ENCODE data around the gene C2orf15.
"Not testable (repeated sequence)": the region's sequence is repeated elsewhere in the genome, so short reads cannot be mapped to it uniquely, and the experiment has no call there.

Gene C2orf15

GRCh38 chr2:99141110-99142108, at the start of gene C2orf15:
Gene C2orf15 (plus strand): TSS chr2:99141707. CDS start chr2:99150559, 8,852 bp downstream.
- DNase-seq (ENCODE audit: low spot score) = peak; percentile 91

DNA sequence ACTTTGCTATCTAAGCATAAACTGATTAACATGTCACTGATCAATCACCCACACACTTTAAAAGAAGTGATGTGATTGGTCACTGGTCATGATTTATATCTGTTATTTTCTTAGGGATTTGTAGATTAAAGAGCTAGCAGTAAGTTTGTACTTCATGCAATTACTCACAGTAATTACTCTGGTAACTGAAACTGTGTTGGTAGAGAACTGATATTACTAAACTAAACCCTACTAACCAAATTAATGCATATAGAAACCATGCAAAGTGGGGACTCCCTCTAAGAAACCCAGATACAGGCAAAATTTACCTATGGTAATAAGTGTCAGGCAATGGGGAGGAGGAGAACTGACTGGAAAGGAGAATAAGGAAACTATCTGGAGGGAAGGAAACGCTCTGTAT, 44.8 kb upstream of the C2orf15 start:
- DNase-seq (ENCODE audit: low spot score) = no peak

DNA sequence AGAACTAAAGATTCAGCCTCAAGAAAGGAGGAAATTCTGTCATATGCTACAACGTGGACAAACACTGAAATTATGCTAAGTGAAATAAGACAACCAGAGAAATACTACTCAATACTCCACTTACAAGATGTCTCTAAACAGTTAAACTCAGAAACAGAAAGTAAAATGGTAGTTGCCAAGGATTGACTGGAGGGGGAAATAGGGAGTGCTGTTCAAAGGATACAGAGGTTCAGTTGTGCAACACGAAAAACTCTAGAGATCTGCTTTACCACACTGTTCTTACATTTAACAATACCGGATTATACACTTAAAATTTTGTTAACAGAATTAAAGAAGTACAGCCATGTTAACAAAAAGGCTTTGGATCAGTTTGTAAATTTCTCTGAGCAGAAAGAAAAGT, 39.8 kb upstream of the C2orf15 start:
- peak; percentile 15 for DNase-seq (ENCODE audit: low spot score)

DNA sequence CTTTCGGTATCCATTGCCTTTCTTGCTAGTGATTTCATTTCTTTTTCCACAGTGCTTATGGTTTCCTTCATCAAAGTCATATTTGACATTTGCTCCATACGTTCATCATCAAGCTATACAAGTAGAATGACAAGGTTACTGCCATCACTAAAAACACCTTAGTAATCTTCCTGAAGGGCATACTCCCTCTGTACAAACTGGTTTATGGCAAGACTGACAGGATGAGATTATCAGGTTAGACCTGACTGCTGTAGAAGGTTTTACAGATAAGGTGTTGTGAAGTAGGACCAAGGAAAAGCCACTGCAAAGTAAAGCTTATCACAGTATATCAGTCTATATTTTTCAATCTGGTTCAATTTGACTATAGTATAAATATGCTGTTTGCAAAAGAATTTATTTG, 37.5 kb upstream of the C2orf15 start:
- DNase-seq (ENCODE audit: low spot score) = no peak

DNA sequence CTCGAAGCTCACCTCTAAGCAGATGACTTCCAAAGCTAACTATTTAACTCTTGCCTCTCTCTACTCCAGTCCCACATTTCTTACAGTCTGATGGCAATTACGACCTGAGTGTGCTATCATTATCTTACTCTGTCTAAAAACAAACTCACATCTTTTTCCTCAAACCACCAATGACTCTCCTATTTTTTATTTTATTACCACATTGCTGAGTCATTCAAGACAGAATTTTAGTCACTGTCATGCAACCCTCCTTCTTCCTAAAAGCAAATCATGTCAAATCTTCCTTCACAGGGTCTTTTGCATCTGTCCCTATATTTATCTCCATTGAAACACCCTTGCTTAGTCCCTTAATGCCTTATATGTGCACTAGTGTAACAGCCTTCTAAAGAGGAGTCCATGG, 34.6 kb upstream of the C2orf15 start:
- DNase-seq (ENCODE audit: low spot score) = no peak

DNA sequence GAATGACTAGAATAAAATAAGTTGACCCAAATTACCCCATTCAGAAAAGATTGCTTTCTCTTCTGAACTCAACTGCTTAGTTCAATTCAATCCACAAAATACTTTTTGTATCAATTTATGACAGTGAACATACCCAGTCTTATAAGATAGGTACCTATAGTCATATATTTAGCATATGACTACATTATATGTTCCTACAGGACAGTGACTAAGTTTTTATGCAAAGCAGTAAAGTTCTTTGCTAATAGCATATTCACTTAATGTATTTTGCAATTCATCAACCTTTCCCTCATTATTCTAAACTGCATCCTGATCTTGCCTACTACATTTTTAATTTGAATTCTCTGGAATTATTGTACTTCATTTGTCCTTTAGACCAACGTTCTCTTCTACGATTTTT, 30.3 kb upstream of the C2orf15 start:
- DNase-seq (ENCODE audit: low spot score) = no peak

DNA sequence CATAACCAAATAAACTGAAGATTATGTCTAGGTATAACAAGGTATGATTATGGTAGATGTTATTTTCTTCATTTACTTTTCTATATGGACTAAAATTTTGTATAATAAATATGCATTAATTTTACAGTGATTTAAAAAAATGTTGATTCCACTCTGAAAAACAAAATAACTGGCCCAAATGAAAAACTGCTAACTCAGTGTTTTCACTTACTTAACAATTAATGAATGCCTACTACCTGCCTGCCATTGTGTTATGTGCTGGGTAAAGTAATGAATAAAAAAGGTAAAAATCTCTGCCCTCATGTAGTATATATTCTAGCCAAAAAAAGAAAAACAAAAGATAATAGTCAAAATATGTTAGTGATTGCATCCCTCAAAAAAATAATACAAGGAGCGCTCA, 29.6 kb upstream of the C2orf15 start:
- DNase-seq (ENCODE audit: low spot score) = no peak

DNA sequence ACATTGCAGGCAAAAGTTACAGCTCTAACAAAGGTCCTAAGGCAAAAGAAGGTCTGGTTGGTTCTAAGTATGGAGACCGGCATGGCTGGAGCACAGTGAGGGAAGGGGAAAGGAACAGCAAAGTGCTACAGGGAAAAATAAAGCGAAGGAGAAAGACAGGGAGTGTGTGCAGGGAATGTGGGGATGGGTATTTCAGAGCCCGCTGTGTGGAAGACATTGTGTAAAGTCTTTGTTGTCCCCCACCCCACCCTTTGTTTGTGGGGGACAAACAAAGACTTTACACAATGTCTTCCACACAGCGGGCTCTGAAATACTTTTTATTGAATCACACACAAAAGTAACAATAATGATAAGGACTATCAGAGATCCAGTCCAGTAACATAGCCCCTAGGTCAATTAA, 28.9 kb upstream of the C2orf15 start:
- DNase-seq (ENCODE audit: low spot score) = no peak

GRCh38 chr2:99127981-99128380, 13.5 kb upstream of the C2orf15 start:
- no peak for DNase-seq (ENCODE audit: low spot score)

GRCh38 chr2:99135044-99135556, 6.4 kb upstream of the C2orf15 start:
- not testable (repeated sequence) for DNase-seq (ENCODE audit: low spot score)

DNA sequence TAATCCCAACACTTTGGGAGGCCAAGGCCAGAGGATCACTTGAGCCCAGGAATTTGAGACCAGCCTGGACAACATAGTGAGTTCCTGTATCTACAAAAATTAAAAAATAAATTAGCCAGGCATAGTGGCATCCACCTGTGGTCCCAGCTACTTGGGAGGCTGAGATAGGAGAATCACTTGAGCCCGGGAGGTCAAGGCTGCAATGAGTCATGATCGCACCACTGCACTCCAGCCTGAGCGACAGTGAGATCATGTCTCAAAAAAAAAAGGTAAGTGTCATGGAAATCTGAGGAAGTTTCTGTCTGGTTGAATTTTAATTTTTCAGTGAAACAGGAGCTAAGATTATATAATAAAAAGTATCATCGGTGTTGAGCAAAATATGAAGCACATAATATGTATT, 2.5 kb upstream of the C2orf15 start:
- no peak for DNase-seq (ENCODE audit: low spot score)

DNA sequence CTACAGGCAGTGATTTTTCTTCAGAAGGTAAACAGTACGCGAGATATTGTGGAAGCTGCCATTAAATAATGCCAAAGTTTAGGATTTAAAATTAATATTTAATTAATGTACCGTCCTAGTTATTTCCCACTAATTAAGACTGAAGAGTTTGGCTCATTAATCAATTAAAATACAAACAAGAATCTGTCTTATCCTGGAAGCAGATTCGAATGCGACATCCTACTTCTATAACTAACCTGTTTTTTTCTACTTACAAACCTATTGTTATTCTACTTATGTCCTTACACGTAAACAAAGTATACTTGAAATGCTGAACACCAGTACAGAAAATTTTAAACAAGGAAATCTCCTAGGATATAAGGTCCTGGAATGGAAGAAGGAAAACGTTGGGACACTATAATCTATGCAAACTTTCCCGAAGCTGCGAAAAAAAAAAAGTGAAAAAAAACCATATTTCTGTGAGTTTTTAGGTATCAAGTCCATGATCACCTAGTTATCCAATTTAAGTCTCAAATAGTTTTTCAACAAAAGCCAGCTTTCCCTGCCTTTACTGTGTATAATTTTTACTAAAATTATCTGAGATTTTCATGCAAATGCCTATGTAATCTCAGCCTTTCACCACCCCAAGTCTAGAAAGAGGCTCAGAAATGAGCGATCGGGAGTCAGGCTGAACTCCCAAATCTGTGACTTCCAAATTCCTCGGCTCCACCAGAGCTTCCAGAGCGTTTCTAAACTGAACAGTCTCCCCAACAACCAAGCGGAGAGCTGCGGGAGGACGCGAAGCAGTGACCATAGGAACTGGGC, 1.2 kb upstream of the C2orf15 start:
- peak; percentile 31 for DNase-seq (ENCODE audit: low spot score)

- DNase-seq (ENCODE audit: low spot score) = no peak
Observed at GRCh38 chr2:99140860-99141109, 722 bp upstream of the C2orf15 start.

DNA sequence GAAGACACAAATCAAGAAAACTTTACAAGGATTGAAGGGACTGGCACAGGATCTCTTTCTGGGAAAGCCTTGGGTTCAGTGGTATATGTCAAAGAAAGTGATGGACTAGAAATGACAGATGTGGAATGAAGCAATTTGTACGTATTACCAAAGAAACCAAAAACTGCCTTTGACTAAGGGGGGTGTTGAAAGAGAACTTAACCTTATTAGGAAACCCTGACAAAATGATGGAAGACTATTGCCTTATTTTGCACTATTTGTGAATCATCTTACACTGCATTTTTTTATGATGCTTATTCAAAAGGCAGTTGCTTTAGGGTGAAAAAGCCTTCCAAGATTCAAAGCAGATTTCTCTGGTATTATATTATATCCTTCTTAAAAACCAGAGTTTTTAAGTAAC, 9.2 kb downstream of the C2orf15 start:
- DNase-seq (ENCODE audit: low spot score) = no peak

DNA sequence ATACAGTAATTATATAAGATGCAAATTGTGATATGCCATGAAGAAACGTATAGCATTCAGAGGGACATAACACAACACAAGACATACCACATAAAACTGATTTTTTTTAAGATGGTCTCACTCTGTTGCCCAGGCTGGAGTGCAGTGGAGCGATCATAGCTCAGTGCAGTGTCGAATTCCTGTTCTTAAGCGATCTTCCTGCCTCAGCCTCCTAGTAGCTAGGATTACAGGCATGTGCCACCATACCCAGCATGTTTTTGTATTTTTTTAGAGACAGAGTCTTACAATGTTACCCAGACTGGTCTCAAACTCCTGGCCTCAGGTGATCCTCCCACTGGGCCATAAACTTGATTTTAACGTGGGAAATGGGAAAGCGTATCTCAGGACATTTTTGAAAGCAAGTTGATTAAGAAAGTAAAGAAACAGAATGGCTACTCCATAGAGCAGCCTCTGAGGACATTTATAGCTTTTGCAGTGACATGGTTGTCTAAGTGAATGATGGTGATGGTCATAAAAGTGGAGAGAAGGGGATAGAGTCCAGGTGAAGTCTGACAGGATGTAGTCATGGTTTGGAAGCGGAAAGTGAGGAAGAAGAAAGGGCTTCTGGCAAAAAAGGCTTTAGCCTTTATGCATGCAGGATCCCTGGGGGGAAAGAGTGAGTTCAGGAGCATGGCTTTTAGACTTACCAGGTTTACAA, 10.8 kb downstream of the C2orf15 start:
- DNase-seq (ENCODE audit: low spot score) = no peak

DNA sequence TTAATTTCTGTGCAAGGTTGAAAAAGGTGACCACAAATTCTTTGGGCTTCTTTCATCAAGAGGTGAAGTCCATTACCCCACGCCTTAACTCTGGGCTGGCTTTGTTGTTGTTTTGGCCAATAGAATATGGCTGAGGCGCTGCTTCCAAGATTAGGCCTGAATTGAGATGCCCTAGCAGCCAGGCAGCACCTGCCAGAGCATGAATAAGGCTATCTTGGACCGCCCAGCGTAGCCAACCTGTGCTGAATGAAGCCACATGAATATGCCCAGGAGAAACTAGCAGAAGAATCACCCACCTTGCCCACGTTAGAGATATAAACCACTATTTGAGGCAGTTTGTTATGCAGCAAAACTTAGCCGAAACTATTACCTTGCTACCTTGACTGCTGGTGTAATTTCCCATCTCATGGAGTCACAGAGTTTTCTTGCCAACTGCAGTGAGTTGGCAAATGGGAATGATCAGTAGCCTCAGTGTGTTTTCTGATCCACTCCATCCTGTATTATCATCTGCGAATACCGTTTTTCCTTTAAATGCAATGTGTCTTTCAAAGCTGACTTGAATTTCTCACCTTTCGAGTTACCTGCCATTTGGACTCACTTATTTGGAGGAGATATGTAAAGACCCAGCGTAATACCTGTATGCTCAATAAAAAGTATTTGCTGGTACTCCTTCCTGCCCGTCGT, 12.6 kb downstream of the C2orf15 start:
- peak; percentile 33 for DNase-seq (ENCODE audit: low spot score)

DNA sequence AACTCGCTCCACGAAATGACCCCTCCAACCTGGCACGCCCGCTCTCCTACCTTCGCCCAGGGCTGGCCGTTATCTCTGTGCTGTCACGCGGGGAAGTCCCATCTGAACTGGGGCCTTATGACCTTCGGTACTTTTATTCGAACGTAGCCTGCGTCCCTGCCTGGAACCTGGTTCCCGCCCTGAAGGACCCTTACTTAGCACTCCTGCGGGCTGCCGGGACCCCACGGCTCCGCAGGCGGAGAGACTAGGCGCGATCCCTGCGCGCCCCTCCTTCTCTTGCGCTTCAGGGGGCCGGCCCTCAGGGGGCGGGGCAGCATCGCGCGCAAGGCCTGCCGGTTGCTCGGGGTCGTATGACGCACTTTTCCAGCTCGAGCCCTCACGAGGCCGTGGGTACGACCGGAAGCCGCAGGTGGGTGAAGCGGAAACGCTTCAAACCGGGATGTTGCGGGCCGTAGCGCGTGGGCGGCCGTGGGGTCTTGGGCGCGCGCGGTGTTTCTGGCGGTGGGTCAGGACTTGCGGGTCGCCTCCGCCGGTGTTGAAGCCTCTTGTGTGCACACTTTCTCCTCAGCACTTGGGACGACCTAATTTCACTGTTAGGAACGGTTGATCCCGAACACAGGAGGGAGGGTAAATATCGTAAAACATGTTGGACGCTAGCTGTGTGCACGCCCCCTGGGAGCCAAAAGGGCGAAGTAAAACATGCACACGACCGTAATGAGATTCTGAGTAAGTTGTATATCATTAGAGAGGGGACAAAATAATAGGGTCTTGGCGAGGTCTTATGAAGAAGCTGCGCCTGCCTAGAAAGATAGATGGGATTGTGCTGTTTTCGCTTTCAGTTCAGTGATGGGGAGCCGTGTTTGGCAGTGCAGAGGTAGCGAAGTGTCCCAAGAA, 13.4 kb downstream of the C2orf15 start, which contains the start of the genes LIPT1 and TSGA10:
TSS of gene LIPT1 (plus strand) at position 325 of the 894 bp plus-strand sequence. CDS start 6,991 bp downstream, outside the sequence.
TSS of gene TSGA10 (minus strand) at position 300 of the 894 bp plus-strand sequence. CDS start 45,503 bp downstream, outside the sequence.
- peak; percentile 98 for DNase-seq (ENCODE audit: low spot score)

- DNase-seq (ENCODE audit: low spot score) = no peak
Observed at GRCh38 chr2:99156891-99157290, 15.4 kb downstream of the C2orf15 start.

DNA sequence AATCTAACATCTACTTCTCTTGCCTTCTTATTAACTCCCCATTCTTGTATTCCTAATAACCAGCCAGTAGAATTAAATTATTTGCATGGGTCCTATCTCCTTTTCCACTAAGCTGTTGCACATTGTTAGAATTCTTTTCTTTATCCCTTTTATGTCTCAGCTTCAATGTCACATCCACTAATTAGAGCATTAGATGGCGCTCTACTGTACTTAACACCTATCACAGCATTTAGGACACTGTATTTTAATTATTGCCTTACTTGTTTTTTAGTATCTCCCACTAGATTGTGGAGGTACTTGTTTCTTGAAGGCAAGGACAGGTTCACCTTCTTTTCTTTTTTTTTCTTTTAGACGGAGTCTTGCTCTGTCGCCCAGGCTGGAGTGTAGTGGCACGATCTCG, 17.1 kb downstream of the C2orf15 start:
- no peak for DNase-seq (ENCODE audit: low spot score)

DNA sequence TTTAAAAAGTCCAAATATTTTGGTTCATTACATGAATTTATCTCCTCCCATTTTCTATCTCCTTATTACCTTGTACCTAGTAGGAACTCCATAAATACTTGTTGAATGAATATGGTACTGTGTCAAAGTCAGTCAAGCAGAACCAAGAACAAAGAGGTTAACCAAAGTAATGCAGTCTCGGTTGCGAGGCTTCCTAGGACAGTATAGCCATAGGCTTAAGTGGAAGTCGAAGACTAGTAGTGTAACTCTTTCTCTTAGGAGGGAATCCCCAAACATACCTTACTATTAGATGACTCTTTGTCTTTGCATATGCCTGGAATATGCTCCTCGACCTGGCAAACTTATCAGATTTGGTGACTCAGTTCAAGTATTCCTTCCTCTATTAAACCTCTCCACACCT, 18.1 kb downstream of the C2orf15 start:
- no peak for DNase-seq (ENCODE audit: low spot score)
